Renal pelvis (tissue), 12 donors: ENCODE measurements around the gene XAF1. TPM values are rescaled to one million over a fixed set of nuclear protein-coding genes. Genes with fewer than 3 reads are reported as not detected.
"Not testable (repeated sequence)": the region's sequence is repeated elsewhere in the genome, so short reads cannot be mapped to it uniquely, and the experiment has no call there.

Source experiments
- DNase-seq: peaks from one replicate; pipeline ENCODE4 v3.0.0-alpha.2; 2013
- long read RNA-seq, 16 experiments: transcript quantifications; one replicate each; lab custom pipeline, GENCODE V29; 2026
- polyA plus RNA-seq, 3 donors: library from polyadenylated mRNA; unstranded; fragments of 120-200 nt; gene quantifications; one replicate each; pipeline ENCODE4 v1.2.1, GENCODE V29; 2013; ENCODE audit not compliant: insufficient read length in 3 of 3

The XAF1 gene, protein sequence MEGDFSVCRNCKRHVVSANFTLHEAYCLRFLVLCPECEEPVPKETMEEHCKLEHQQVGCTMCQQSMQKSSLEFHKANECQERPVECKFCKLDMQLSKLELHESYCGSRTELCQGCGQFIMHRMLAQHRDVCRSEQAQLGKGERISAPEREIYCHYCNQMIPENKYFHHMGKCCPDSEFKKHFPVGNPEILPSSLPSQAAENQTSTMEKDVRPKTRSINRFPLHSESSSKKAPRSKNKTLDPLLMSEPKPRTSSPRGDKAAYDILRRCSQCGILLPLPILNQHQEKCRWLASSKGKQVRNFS
- polyA plus RNA-seq, result 10 to 100 TPM in 2 of 3 donors, 1 to 10 TPM in 1; 4.4 to 25.5 (median 14.9) TPM
- long read RNA-seq, donor 1, result 0 reads
- long read RNA-seq, donor 2, result 0 reads
- long read RNA-seq, donor 3, result 0 reads
- long read RNA-seq, donor 4, result 0 reads
- long read RNA-seq, donor 5, result 0 reads
- long read RNA-seq, donor 6, result 0 reads
- long read RNA-seq, donor 7, partial matches to known transcripts, result 0 of 1 reads
- long read RNA-seq, donor 7, other reads (novel, unspliced or antisense), result 0 of 1 reads
- long read RNA-seq, donor 8, result 0 reads
- long read RNA-seq, donor 9, result 0 reads
- long read RNA-seq, donor 10, partial matches to known transcripts, result 0 of 1 reads
- long read RNA-seq, donor 10, other reads (novel, unspliced or antisense), result 0 of 1 reads
- long read RNA-seq, donor 11, result 0 reads
- long read RNA-seq, donor 12, result 0 reads
- long read RNA-seq, donor 13, result 0 reads
- long read RNA-seq, donor 14, result 0 reads
- long read RNA-seq, donor 15, result 0 reads
- long read RNA-seq, donor 16, result 0 reads

DNA sequence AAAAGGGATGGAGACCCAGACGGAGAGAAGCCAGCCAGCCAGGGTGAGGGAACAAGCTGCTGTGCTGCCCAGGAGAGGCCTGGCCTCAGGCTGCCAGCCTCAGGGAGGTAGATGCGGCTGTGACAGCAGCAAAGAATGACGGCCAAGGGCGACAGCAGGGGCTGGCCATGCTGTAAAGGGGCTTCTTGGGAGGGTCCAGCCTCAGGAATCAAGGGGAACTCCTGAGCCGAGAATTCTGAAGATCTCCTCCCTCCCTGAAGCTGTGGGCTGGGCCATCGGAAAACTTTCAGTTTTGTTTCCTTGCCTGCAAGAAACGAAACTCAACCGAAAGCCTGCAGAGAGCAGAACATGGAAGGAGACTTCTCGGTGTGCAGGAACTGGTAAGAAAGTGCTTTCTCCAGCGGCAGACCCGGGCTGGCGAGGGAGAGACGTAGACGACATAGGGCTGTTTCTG, at the start of gene XAF1:
Gene XAF1 (plus strand): TSS at position 316 of the 454 bp plus-strand sequence. CDS start 33 bp downstream, at position 349.
- no peak for DNase-seq

DNA sequence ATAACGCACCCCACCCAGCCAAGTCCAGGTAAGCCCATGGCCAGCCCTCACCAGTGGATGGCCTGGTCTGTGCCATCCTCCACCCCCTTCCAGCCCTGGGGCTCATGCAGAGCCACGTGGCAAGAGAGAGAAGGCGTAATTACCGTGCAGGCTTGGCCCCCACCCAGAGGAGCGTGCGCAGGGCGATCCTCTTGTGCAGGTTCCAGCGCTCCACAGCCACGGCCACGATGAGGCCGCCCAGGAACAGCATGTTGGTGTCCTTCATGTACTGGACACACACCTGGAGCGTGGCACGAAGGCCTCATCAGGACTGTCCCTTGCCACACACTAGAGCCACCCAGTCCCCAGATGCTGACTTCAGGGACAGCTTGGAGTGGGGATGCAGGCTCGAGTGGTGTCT, 49.3 kb upstream of the XAF1 start:
- DNase-seq, result no peak

DNA sequence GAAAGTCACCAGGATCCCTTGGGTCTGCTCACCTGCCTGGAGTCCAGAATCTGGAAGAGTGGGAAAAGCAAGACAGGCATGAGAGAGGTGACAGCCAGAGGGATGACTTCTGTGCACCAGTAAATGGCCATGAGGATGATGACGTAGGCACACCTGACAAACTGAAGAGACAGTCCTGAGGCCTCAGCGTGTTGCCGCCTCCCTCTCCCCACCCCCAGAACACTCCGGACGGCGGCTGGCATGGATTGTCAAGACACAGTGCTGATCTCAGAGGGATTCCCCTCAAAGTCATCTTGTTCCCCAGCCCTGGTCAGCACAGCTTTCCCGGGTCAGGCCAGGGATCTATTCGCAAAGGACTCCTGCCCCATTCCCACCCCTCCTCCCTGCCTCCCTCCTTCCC, 48.9 kb upstream of the XAF1 start:
- no peak for DNase-seq

DNA sequence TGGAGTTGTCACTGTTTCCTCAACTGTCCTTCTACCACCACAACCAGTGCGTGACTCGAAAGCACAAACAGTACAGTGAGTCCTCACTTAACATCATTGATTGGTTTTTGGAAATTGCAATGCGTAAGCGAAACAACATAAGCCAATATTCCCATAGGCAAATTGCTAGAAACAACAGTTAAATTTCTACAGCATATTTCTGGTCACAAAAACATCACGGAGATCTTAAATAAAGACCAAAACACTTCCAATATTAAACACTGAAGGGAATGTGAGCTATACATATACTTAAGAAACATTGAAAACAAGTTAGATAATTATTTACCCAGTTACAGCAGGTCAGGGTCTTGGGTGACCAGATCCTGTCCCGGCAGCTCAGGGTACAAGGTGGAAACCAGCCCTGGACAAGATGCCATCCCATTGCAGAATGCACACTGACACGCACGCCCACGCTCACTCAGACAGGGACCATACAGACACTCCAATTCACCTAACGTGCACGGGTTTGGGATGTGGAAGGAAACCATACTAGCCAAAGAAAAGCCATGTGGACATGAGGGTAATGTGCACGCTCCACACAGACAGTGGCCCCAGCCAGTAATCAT, 47.4 kb upstream of the XAF1 start:
- no peak for DNase-seq

DNA sequence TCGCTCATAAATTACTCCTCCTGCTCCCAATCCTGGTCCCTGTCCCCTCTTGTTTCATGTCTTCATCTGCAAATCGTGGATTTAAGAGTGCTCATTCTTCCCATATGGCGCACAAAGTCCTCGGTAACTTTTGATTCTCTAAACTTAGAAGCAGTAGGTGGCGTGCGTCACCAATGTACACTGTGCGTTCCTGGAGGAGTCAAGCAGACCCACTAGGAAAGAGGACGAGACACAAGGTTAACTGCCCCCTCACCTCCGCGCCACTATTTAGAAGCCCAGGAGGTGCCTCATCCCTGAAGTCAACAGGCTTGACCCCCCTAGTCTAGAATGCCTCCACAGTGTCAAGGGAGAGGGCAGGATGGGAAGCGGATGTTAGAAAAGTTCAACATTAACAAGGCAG, 45.5 kb upstream of the XAF1 start:
- no peak for DNase-seq

DNA sequence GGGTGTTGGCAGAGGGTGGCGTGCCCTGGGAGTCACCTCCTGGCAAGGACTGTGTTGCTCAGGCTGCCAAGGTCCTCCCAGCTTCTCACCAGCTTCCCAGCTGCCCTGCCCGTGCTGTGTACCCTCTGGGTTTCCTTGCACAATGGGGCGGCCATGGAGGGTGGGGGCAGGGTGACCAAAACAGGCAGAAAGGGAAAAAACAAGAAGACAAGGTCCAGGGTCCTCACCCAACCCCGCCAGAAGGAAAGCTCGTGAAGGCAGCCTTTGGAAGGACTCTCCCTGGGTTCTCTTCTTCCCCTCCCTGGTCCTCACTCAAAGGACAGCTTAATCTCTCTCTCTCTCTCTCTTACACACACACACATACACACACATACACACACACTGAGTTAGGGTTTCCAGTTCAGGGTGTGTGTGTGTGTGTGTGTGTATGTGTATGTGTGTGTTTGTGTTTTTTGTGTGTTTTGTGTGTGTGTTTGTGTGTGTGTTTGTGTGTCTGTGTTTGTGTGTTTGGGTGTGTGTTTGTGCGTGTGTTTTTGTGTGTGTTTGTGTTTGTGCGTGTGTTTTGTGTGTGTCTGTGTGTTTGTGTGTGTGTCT, 44.7 kb upstream of the XAF1 start:
- DNase-seq, result no peak

DNA sequence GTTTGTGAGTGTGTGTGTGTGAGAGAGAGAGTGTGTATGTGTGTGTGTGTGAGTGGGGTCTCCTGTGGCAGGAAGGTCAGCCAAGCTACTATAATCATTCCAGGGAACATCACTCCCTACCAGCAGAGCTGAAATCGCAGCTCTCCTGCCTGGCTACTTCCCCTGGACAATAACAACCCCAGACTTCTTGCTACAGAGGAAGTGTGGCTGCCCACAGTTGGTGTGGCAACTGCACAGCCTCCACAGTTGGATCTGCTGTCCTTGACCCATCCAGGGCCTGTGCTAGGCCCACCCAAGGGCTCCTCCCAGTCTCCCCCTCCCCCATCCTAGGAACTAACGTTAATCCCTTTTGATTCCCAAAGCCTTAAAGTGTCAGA, 44.2 kb upstream of the XAF1 start:
- no peak for DNase-seq

DNA sequence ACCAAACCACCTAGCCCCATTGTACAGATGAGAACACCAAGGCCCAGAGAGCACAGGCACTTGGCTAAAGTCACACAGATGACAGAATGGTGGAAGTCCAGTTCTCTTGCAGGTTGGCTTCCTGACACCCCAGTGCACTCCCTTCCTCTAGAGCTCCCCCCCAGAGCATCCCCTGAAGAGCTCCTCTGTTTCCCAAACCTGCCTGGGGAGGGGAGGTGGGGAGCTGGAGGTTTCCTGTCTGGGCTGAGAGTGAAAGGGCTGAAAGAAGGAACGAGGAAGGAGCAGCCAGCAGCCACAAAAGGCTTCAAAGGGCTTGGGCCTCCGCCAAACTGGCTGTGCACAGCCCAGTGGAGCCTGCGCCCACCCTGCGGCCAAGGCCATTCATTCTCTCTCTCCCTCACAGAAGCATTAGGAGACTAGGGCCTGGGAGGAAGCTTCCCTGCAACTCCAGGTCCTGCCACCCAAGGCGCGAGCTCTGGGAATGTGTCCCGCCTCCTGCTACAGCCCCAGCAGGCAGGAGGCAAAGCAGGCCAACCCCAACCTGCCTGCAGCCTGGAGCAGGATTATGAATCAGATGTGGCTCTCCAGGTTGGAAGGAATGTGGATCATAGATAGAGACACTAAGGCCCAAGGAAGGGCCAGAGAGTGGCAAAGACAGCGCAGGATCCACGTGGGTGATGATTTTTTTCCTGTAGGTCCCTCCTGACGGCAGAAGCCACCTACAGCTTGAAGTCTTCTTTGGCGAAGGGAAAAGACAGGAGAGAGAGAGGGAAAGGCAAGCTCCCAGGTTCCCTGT, 43.6 kb upstream of the XAF1 start:
- peak; percentile 31 for DNase-seq

DNA sequence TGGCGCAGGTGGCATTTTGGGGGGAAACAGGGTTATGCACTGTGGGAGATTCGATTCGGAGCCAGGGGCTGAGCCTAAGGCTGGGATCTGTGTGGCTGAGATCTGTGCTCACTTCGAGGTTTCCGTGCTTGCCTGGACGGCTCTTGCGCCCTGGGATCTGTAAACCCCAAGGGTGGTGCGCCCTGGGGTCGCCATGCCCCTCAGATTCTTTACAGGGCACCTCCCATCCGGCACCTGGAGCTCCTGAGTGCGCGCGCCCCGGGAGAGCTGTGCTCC, 43.1 kb upstream of the XAF1 start:
- DNase-seq, result no peak

DNA sequence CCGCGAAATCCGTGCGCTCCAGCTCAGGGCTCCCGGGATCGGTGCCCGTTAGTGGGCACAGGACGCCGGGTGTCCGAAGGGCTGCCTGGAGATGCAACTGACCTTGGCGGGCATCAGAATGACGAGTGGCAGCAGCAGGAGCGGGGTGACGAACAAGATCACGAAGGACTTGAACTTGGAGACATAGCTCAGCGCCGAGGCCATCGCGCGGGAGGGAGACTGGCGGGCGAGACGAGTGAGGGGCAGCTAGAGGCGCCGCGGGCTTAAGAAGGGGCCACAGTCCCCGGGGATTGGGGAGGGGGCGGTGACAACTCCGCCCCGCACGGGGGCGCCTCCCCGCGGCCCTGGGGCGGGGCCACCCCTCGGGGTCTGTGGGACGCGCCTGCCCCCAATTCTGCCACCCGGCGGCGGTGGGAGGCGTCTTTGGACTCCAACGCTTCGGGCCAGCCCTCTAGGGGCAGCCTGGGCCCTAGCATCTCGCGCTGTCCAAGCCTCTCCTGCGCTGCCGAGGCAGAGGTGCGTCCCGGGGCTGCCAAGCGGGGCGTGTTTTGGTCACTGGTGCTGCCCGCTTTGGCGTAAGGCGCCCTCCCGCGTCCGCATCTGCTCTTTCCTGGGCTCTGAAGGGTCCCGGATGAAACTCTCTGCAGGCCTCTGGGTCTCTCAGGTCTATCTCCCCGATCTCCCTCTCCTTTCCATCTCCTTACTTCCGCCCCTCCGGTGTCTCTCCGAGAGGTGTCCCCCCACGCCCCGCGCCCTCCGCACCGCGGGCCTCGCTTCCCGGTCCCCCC, 42.5 kb upstream of the XAF1 start, which contains the start of gene SLC13A5:
Gene SLC13A5 (minus strand): TSS at position 240 of the 788 bp plus-strand sequence. CDS start 36 bp downstream, at position 204.
- peak; percentile 30 for DNase-seq

DNA sequence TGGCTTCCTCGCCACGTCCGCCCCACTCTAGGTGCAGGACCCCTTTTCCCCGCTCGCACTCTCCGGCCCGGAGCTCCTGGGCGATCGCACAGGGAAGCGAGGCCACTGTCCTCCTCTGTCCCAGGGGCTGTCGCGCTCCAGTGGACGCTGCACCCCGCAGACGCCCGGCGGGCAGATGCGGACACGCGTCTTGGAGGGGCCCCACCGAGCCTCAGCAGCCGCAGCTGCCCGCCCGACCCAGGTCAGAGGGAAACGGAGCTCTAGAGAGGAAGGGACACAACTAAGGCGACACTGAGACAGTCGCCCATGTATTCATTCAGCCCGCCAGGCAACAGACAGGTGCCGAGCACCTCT, 42.0 kb upstream of the XAF1 start:
- no peak for DNase-seq

DNA sequence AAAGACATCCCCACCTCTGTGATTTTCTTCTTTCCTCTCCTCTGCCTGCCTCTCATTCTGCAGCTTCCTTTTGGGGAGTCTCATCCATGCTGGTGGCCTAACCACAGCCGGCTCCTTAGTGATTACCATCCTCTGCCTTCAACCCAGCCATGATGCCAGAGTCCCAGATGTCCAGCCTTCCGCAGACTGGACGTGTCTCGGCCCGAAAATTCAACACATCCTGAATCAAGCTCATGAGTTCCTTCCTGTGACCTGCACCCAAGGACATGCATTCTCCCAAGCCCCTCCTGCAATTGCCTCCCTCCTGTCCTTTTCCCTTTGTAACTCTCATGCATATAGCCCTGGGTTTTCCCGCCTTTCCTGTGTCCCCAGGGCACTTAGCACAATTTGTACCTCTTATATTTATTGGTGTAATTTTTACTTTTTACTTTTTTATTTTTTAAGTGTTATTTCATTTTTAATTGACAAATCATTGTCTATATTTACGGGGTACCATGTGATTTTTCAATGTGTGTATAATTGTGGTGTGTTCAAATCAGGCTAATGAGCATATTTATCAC, 41.5 kb upstream of the XAF1 start:
- DNase-seq, result no peak

DNA sequence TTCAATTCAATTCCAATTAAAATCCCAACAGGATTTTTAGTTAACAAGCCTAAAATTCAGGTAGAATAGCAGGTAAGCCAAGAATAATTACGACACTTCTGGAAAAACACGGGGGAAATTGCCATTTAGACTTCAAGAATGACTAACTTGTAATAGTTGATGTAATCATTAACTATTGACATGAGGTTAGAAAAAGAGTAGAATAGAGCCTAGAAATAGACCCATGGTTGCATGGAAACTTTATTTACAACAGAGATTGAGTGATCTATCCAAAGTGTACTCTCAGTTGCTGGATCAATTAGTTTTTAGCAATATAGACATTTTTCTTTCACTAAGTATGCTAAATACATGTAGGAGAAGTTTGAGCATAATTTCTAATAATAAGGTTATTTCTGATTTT, 39.1 kb upstream of the XAF1 start:
- DNase-seq, result no peak

DNA sequence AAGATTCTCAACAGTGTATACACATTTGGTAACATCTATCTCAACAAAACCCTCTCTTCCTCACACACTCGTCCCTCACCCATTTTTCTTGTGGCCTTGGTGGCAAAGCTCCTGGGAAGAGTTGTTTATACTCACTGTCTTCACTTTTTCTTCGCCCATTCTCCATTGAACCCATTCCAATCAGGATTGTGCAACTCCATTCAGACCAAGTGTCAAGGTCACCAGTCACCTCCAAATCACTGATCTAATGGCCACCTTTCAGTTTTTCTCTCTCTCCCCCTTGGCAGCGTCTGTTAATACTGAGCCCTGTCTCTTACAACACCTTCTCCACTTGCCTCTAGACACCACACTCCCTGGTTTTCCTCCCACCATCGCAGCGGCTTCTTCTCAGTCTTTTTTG, 34.1 kb upstream of the XAF1 start:
- no peak for DNase-seq

DNA sequence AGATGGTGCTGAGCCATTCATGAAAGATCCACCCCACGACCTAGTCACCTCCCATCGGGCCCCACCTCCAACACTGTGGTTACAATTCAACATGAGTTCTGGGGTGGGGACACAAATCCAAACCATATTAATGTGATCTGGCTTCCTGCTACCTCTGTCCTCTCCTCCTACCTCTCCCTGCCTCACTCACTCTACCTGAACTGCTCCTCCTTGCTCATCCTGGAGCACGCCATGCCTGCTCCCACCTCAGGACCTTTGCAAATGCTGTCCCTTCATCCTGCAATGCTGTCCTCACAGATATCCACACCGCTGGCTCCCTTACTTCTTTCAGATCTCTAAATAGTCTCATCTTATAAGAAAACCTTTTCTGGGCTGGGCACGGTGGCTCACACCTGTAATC, 31.8 kb upstream of the XAF1 start:
- DNase-seq, result no peak

DNA sequence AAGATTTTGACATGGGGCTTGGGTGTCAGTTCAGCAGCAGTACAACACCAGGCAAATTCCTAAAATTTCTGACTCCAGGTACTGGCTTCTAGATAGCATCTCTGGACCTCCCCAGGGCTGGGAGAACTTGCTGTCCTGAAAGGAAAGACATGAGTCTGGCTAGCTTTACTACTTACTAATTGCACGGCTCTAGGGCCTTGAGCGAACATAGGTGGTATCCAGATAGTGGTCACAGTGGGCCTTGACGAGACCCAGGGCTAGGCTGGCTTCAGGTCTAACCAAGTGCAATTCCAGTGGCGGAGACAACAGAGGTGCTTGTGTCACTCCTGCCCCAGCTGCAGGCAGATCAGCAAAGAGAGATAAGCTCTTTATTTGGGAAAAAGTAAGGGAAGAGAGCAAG, 26.3 kb upstream of the XAF1 start:
- DNase-seq, result no peak

DNA sequence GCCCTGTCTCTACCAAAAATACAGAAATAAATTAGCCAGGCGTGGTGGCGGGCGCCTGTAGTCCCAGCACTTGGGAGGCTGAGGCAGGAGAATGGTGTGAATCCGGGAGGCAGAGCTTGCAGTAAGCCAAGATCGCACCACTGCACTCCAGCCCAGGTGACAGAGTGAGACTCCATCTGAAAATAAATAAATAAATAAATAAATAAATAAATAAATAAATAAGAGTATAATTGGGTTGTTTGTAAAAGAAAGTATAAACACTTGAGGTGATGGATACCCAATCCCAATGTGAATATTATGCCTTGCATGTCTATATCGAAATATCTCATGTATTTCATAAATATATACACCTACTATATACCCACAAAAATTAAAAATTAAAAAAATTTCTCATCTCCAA, 9.2 kb upstream of the XAF1 start:
- DNase-seq, result not testable (repeated sequence)

DNA sequence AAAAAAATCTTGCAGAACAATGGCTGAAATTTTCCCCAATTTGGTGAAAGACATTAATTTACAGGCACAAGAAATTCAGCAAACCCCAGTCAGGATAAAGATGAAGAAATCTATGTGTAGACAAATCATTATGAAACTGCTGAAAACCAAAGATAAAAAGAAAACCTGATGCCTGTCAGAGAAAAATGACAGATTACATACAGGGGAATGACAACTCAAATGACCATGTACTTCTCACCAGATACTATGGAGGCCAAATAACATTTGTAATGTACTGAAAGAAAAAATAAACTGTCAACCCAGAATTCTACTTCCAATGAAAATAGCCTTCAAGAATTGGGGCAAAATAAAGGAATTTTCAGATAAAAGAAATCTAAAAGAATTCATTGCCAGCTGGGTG, 7.2 kb upstream of the XAF1 start:
- DNase-seq, result no peak

DNA sequence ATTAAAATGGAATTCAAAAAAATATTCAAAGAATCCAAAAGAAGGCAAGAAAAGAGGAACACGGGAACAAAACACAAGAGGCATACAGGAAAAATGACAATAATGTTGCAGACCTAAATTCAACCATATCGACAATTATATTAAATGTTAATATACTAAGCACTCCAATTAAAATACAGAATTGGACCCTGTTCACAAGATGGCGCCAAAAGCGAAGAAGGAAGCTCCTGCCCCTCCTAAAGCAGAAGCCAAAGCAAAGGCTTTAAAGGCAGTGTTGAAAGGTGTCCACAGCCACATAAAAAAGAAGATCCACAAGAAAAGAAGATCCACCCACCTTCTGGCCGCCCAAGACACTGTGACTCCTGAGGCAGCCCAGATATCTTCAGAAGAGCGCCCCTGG, 6.3 kb upstream of the XAF1 start:
- DNase-seq, result no peak

DNA sequence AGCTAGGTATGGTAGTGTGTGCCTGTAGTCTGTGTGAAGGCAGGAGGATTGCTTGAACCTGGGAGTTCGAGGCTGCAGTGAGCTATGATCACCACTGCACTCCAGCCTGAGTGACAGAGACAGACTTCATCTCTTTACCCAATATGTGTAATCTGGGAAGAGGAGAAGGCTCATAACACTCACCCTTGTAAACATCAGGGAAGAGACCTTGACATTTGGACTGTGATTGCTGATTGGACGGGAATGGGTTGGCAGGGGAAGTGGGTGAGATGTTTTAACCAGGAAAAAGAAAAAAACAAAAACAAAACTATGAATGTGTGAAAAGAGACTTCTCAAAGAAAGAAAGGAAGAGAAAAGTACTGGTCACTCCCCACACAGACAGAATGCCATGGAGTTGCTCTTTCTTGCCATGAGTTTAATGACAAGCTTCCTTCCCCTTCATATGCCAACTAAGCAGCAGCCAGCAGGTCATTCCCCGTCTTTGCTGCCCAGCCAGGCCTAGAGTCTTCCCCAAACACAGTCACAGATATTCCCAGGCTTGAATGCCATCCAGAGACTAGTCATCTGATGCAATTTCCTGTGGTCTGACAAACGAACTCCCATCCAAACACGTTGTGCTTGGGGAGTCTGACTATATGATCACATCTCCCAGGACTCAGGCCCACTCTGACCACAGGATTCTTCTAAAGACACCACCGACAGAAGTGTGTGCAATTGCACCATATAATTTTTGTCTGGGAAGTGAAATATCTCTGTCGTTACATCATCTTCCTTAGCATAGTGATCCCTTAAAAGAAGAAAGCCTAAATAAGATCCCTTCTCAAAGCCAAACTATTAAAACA, 3.6 kb upstream of the XAF1 start:
- DNase-seq, result no peak
